Measurements from ENCODE around the gene ESRRA.
A peak's percentile ranks its signal among the peaks of the same experiment; 100 is the strongest.

The ESRRA gene

GRCh38 chr11:64299847-64300648 lies 5.3 kb upstream of the ESRRA start, which contains the start of gene CATSPERZ:
CATSPERZ (plus strand) TSS chr11:64300358; CDS start chr11:64300411, 53 bp downstream.
- Histone ChIP-seq H3K14ac (ENCODE audit: low read length) (peak within 1 kb of the TSS; percentile 31), H3K9ac (ENCODE audit: low read depth, low read length, poor library complexity) (peak within 1 kb of the TSS; percentile 37), H3K36me3 (replicated peaks in 1 of 2; ENCODE audit: control insufficient read depth in 2 of 2, insufficient read depth in 2 of 2, low read length in 2 of 2) (no peaks in the 10 kb centered on the region), H3K4me3 (ENCODE audit: low read length in 2 of 2) (peak within 1 kb of the TSS; percentile 29 to 69), H3K23ac (ENCODE audit: low read depth, low read length, poor library complexity) (peak within 1 kb of the TSS; percentile 26), H3K79me1 (ENCODE audit: low read depth, low read length) (no peaks in the 10 kb centered on the region), H3K4me2 (ENCODE audit: insufficient read depth, low read length, poor library complexity, severe bottlenecking) (peak within 1 kb of the TSS; percentile 74), H4K8ac (ENCODE audit: low read depth, low read length) (no peak within 1 kb of the TSS), H2BK5ac (ENCODE audit: low read length) (no peak within 1 kb of the TSS), H3K9me3 (replicated peaks in 1 of 2; ENCODE audit: control insufficient read depth in 2 of 2, insufficient read depth in 1 of 2, low read depth in 1 of 2, low read length in 2 of 2) (no peaks in the 10 kb centered on the region), H2BK15ac (ENCODE audit: low read length) (peak within 1 kb of the TSS; percentile 93), H2BK120ac (ENCODE audit: low read depth, low read length) (peak within 1 kb of the TSS; percentile 56), H3K18ac (ENCODE audit: low read length) (peak within 1 kb of the TSS; percentile 83), H3K27ac (replicated peaks; ENCODE audit: low read length) (no peak within 1 kb of the TSS), H4K91ac (ENCODE audit: low read depth, low read length, poor library complexity) (no peak within 1 kb of the TSS), H3K4me1 (ENCODE audit: control insufficient read depth in 2 of 2, insufficient read depth in 1 of 2, low read depth in 1 of 2, low read length in 2 of 2) (peaks cover 7 to 21% of the 10 kb centered on the region in 2 donors), H3K27me3 (ENCODE audit: control insufficient read depth in 3 of 3, insufficient read depth in 3 of 3, low read depth in 1 of 3, low read length in 3 of 3) (peaks cover 39 to 76% (median 64%) of the 10 kb centered on the region in 3 experiments), H2AFZ (ENCODE audit: low read length) (peak within 1 kb of the TSS; percentile 91), H2AK5ac (ENCODE audit: low read depth, low read length) (peak within 1 kb of the TSS; percentile 76), H2BK12ac (ENCODE audit: low read length) (peak within 1 kb of the TSS; percentile 50), H3K4ac (ENCODE audit: low read length) (no peak within 1 kb of the TSS)
- WGBS, 2 donors (ENCODE audit: extremely low coverage in 2 of 2, insufficient read length in 2 of 2, insufficient replicate concordance in 1 of 2), result no CpG with 5 or more reads among the region's 54 CpGs
- DNase-seq (ENCODE audit: low spot score), result no peak

GRCh38 chr11:64303109-64304031 lies 2.0 kb upstream of the ESRRA start:
- Histone ChIP-seq H3K4ac (ENCODE audit: low read length) (no peak overlapping the region), H2BK120ac (ENCODE audit: low read depth, low read length) (no peak overlapping the region), H3K27ac (replicated peaks; ENCODE audit: low read length) (no peak overlapping the region), H3K9ac (ENCODE audit: low read depth, low read length, poor library complexity) (peak overlapping the region; percentile 63), H3K27me3 (ENCODE audit: control insufficient read depth in 3 of 3, insufficient read depth in 3 of 3, low read depth in 1 of 3, low read length in 3 of 3) (peaks cover 17 to 43% (median 30%) of the 10 kb centered on the region in 3 experiments), H3K4me3 (ENCODE audit: low read length in 2 of 2) (no peak overlapping the region), H3K4me1 (ENCODE audit: control insufficient read depth in 2 of 2, insufficient read depth in 1 of 2, low read depth in 1 of 2, low read length in 2 of 2) (peaks cover 12 to 25% of the 10 kb centered on the region in 2 donors), H3K9me3 (replicated peaks in 1 of 2; ENCODE audit: control insufficient read depth in 2 of 2, insufficient read depth in 1 of 2, low read depth in 1 of 2, low read length in 2 of 2) (no peaks in the 10 kb centered on the region), H3K4me2 (ENCODE audit: insufficient read depth, low read length, poor library complexity, severe bottlenecking) (no peak overlapping the region), H3K36me3 (replicated peaks in 1 of 2; ENCODE audit: control insufficient read depth in 2 of 2, insufficient read depth in 2 of 2, low read length in 2 of 2) (peaks cover 3 to 4% of the 10 kb centered on the region in 2 donors), H2BK5ac (ENCODE audit: low read length) (no peak overlapping the region), H2BK12ac (ENCODE audit: low read length) (no peak overlapping the region), H2BK15ac (ENCODE audit: low read length) (peak overlapping the region; percentile 7), H3K18ac (ENCODE audit: low read length) (peak overlapping the region; percentile 52), H3K14ac (ENCODE audit: low read length) (no peak overlapping the region), H3K79me1 (ENCODE audit: low read depth, low read length) (peaks cover 10% of the 10 kb centered on the region), H2AK5ac (ENCODE audit: low read depth, low read length) (peak overlapping the region; percentile 82), H4K91ac (ENCODE audit: low read depth, low read length, poor library complexity) (no peak overlapping the region), H2AFZ (ENCODE audit: low read length) (no peak overlapping the region), H4K8ac (ENCODE audit: low read depth, low read length) (no peak overlapping the region), H3K23ac (ENCODE audit: low read depth, low read length, poor library complexity) (no peak overlapping the region)
- no CpG with 5 or more reads among the region's 13 CpGs for WGBS, 2 donors (ENCODE audit: extremely low coverage in 2 of 2, insufficient read length in 2 of 2, insufficient replicate concordance in 1 of 2)
- DNase-seq (ENCODE audit: low spot score), result no peak

- Histone ChIP-seq H2BK15ac (ENCODE audit: low read length) (peak overlapping the region; percentile 7), H3K14ac (ENCODE audit: low read length) (no peak overlapping the region), H4K91ac (ENCODE audit: low read depth, low read length, poor library complexity) (no peak overlapping the region), H3K36me3 (replicated peaks in 1 of 2; ENCODE audit: control insufficient read depth in 2 of 2, insufficient read depth in 2 of 2, low read length in 2 of 2) (peaks cover 3 to 4% of the 10 kb centered on the region in 2 donors), H3K4me1 (ENCODE audit: control insufficient read depth in 2 of 2, insufficient read depth in 1 of 2, low read depth in 1 of 2, low read length in 2 of 2) (peaks cover 12 to 25% of the 10 kb centered on the region in 2 donors), H2BK12ac (ENCODE audit: low read length) (no peak overlapping the region), H2AK5ac (ENCODE audit: low read depth, low read length) (peak overlapping the region; percentile 82), H2BK5ac (ENCODE audit: low read length) (no peak overlapping the region), H3K9ac (ENCODE audit: low read depth, low read length, poor library complexity) (peak overlapping the region; percentile 50), H4K8ac (ENCODE audit: low read depth, low read length) (no peak overlapping the region), H3K18ac (ENCODE audit: low read length) (peak overlapping the region; percentile 52), H3K79me1 (ENCODE audit: low read depth, low read length) (peaks cover 10% of the 10 kb centered on the region), H2AFZ (ENCODE audit: low read length) (peak overlapping the region; percentile 87), H3K4ac (ENCODE audit: low read length) (no peak overlapping the region), H2BK120ac (ENCODE audit: low read depth, low read length) (no peak overlapping the region), H3K27me3 (ENCODE audit: control insufficient read depth in 3 of 3, insufficient read depth in 3 of 3, low read depth in 1 of 3, low read length in 3 of 3) (peaks cover 16 to 37% (median 24%) of the 10 kb centered on the region in 3 experiments), H3K9me3 (replicated peaks in 1 of 2; ENCODE audit: control insufficient read depth in 2 of 2, insufficient read depth in 1 of 2, low read depth in 1 of 2, low read length in 2 of 2) (no peaks in the 10 kb centered on the region), H3K4me3 (ENCODE audit: low read length in 2 of 2) (peak overlapping the region in 1 of 2 donors; percentile 57), H3K23ac (ENCODE audit: low read depth, low read length, poor library complexity) (no peak overlapping the region), H3K27ac (replicated peaks; ENCODE audit: low read length) (no peak overlapping the region), H3K4me2 (ENCODE audit: insufficient read depth, low read length, poor library complexity, severe bottlenecking) (no peak overlapping the region)
- DNase-seq (ENCODE audit: low spot score), result no peak
- no CpG with 5 or more reads among the region's 5 CpGs for WGBS, 2 donors (ENCODE audit: extremely low coverage in 2 of 2, insufficient read length in 2 of 2, insufficient replicate concordance in 1 of 2)
These were observed 1.4 kb upstream of the ESRRA start for GRCh38 chr11:64304032-64304315.
